AG04450 (cell line): ENCODE data around the gene GRK3. TPM values are rescaled to one million over a fixed set of nuclear protein-coding genes. Genes with fewer than 3 reads are reported as not detected.
A peak's percentile ranks its signal among the peaks of the same experiment; 100 is the strongest.

Experiments used
- CTCF ChIA-PET: fragments of 300-600, 350-600 bp; formaldehyde crosslinking; extraction: SDS; loops from one replicate; lab custom pipeline; 2022; ENCODE audit warnings: antibody characterized with exemption, inconsistent platforms; lab: Charles Lee
- POLR2A ChIA-PET: fragments of 350-600 bp; formaldehyde crosslinking; extraction: SDS; loops from one replicate; lab custom pipeline; 2021; ENCODE audit warnings: antibody characterized with exemption, inconsistent platforms; lab: Yijun Ruan, JAX
- DNase-seq: peaks from one replicate; pipeline ENCODE4 v3.0.0-alpha.2; 2011; ENCODE audit warnings: low read depth, low spot score
- H3K27ac ChIP-seq: one replicate; pipeline ENCODE4 v1.5.1; 2012; ENCODE audit warnings: low read depth, low read length, control low read depth
- H3K27me3 ChIP-seq: one replicate; pipeline ENCODE4 v1.6.0; 2012; ENCODE audit warnings: low read length; ENCODE audit not compliant: control insufficient read depth, insufficient read depth
- H3K4me3 ChIP-seq: 2 replicates; pipeline ENCODE4 v1.5.1; 2011; ENCODE audit warnings: mild to moderate bottlenecking, low read depth, low read length, control low read depth
- H3K9me3 ChIP-seq: 2 replicates; pipeline ENCODE4 v1.5.1; 2012; ENCODE audit warnings: low read length; ENCODE audit not compliant: control insufficient read depth, insufficient read depth
- CTCF ChIP-seq: IDR thresholded peaks from 2 replicates; pipeline ENCODE4 v1.5.1; 2011; ENCODE audit warnings: low read depth, low read length, control low read depth, inconsistent platforms
- polyA plus RNA-seq: library from polyadenylated mRNA; depleted of rRNA; stranded (reverse); fragments of >200 nt; gene quantifications from 2 replicates; pipeline ENCODE4 v1.2.3, GENCODE V29; 2011

Gene GRK3
- polyA plus RNA-seq, 1 experiment: 0.72 TPM

- no peak overlapping the region for H3K4me3 ChIP-seq
- ChIA-PET CTCF (no interaction called here), POLR2A (no interaction called here)
- no peak overlapping the region for H3K27ac ChIP-seq
- DNase-seq: no peak
- no peak for TF ChIP-seq CTCF
- no peaks in the 10 kb centered on the region for H3K27me3 ChIP-seq
- H3K9me3 ChIP-seq: peaks cover 64% of the 10 kb centered on the region
These were observed 201.3 kb downstream of the GRK3 start for GRCh38 chr22:25765801-25766200.

GRCh38 chr22:25766418-25766817 is 201.9 kb downstream of the GRK3 start:
- no peak for TF ChIP-seq CTCF

GRCh38 chr22:25770333-25770732 is 205.9 kb downstream of the GRK3 start:
- no peak for TF ChIP-seq CTCF
- peaks cover 35% of the 10 kb centered on the region for H3K9me3 ChIP-seq
- ChIA-PET POLR2A (no interaction called here), CTCF (interaction anchor here (0.8 kb wide), 1 partner anchor 322 kb away, joined by 3 read pairs; no protein-coding TSS in a partner anchor)
- DNase-seq: no peak
- no peaks in the 10 kb centered on the region for H3K27me3 ChIP-seq
- no peak overlapping the region for H3K27ac ChIP-seq
- no peak overlapping the region for H3K4me3 ChIP-seq

More at GRCh38 chr22:25766418-25766817, 201.9 kb downstream of the GRK3 start:
- no peak overlapping the region for H3K4me3 ChIP-seq
- ChIA-PET CTCF (no interaction called here), POLR2A (no interaction called here)
- DNase-seq: no peak
- H3K27me3 ChIP-seq: no peaks in the 10 kb centered on the region
- peaks cover 57% of the 10 kb centered on the region for H3K9me3 ChIP-seq
- no peak overlapping the region for H3K27ac ChIP-seq

GRCh38 chr22:25772288-25772687 is 207.8 kb downstream of the GRK3 start:
- DNase-seq: no peak
- H3K9me3 ChIP-seq: peaks cover 19% of the 10 kb centered on the region
- POLR2A ChIA-PET: no interaction called here
- CTCF ChIA-PET: interaction anchor here (0.6 to 2.3 kb wide), 27 partner anchors 8 to 1003 kb away, joined by 3 to 62 read pairs (median 4); no protein-coding TSS in a partner anchor
- no peak for TF ChIP-seq CTCF
- no peaks in the 10 kb centered on the region for H3K27me3 ChIP-seq
- no peak overlapping the region for H3K4me3 ChIP-seq
- H3K27ac ChIP-seq: no peak overlapping the region

GRCh38 chr22:25774575-25775026 is 210.1 kb downstream of the GRK3 start:
- Histone ChIP-seq H3K9me3 (peaks cover 3% of the 10 kb centered on the region), H3K27me3 (no peaks in the 10 kb centered on the region), H3K27ac (no peak overlapping the region), H3K4me3 (no peak overlapping the region)
- DNase-seq: no peak
- POLR2A ChIA-PET: no interaction called here
- TF ChIP-seq CTCF: peak; percentile 34
- CTCF ChIA-PET: interaction anchor here (0.6 to 2.3 kb wide), 2 partner anchors 12 to 98 kb away, joined by 4 to 11 read pairs; no protein-coding TSS in a partner anchor
